Gastrocnemius medialis (tissue), 4 donors: ENCODE results near the gene WNT2. TPM values are rescaled to one million over a fixed set of nuclear protein-coding genes. Genes with fewer than 3 reads are reported as not detected.

Experiments
- ATAC-seq, 2 donors: fragments of 150-250 bp; one replicate each; pipeline ENCODE4 v1.9.1; 2016
- DNase-seq, 2 donors: peaks; one replicate each; pipeline ENCODE4 v3.0.0-alpha.2; 2019
- H3K27ac ChIP-seq, 4 donors: fragments of 200-600 bp; sonication (generic); 1 replicate in 1 of 4; 2 replicates in 3 of 4; pipeline ENCODE4 v1.5.1; 2016 to 2018; ENCODE audit warnings: mild to moderate bottlenecking in 2 of 4, moderate library complexity in 1 of 4
- H3K27me3 ChIP-seq, 3 donors: fragments of 200-600 bp; sonication (generic) in 2 of 3; 1 replicate in 1 of 3; 2 replicates in 2 of 3; pipeline versions ENCODE4 v1.5.1 to v1.6.0; 2016 to 2019; ENCODE audit warnings: mild to moderate bottlenecking in 1 of 3, moderate library complexity in 1 of 3
- H3K36me3 ChIP-seq, 2 donors: fragments of 200-600 bp; sonication (generic) in 1 of 2; one replicate each; pipeline ENCODE4 v1.5.1; 2017 to 2018
- H3K4me1 ChIP-seq, 2 donors: fragments of 200-600 bp; sonication (generic) in 1 of 2; one replicate each; pipeline ENCODE4 v1.5.1; 2016 to 2017; ENCODE audit warnings: mild to moderate bottlenecking in 2 of 2
- H3K4me3 ChIP-seq, 4 donors: fragments of 200-600 bp; sonication (generic) in 3 of 4; 1 replicate in 1 of 4; 2 replicates in 3 of 4; pipeline ENCODE4 v1.5.1; 2016 to 2019; ENCODE audit warnings: mild to moderate bottlenecking in 2 of 4
- H3K9me3 ChIP-seq, 3 donors: fragments of 200-600 bp; sonication (generic) in 2 of 3; 1 replicate in 1 of 3; 2 replicates in 2 of 3; pipeline ENCODE4 v1.5.1; 2016 to 2019
- POLR2A ChIP-seq, 2 donors: fragments of 450-650 bp; IDR thresholded peaks; one replicate each; pipeline ENCODE4 v1.6.1; 2017; ENCODE audit warnings: antibody characterized with exemption in 2 of 2, mild to moderate bottlenecking in 2 of 2, moderate library complexity in 2 of 2
- in situ Hi-C, 4 donors: fragments of 200-750 bp; cut with MboI; loops; one replicate each; pipeline versions ENCODE4 v1.15.0 to v1.8.0; 2017; ENCODE audit warnings: low sequenced_read_pairs in 4 of 4
- intact Hi-C: fragments of 100-400 bp; cut with DNase I; formaldehyde crosslinking; loops from one replicate; pipeline ENCODE4 v1.15.1; 2023; ENCODE audit warnings: low total_unique reads
- total RNA-seq, 4 donors: library from RNA; depleted of rRNA; stranded (reverse); fragments of >200 nt; gene quantifications; one replicate each; pipeline versions ENCODE4 v1.1.0 to v1.2.3, GENCODE V29; 2016
- TF ChIP-seq, protein P1 (sequence below), 5 experiments: fragments of 450-650 bp in 3 of 5; fragments of 200-600 bp in 2 of 5; sonication (generic) in 2 of 5; IDR thresholded peaks in 4 of 5; conservative IDR thresholded peaks in 1 of 5; 1 replicate in 4 of 5; 2 replicates in 1 of 5; pipeline ENCODE4 v1.5.1; 2016 to 2019; ENCODE audit warnings: antibody characterized with exemption in 5 of 5, mild to moderate bottlenecking in 3 of 5, moderate library complexity in 3 of 5

WNT2 gene
- total RNA-seq, 4 donors from 2014 or later = not detected

DNA sequence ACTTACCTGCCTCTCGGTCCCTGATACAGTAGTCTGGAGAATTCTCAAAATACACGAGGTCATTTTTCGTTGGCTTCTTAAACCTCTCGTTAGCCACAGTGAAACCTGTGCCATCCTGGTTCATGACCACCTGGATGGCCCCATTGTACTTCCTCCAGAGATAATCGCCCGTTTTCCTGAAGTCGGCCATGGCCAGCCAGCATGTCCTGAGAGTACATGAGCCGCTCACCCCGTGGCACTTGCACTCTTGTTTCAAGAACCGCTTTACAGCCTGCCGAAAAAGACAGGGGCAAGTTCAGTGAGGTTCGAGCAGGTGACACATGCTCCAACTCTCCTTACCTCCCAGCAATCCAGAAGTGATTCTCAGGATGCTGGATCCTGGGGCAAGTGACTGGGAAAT lies 25.3 kb downstream of the WNT2 start:
- Histone ChIP-seq H3K27me3 (no peaks in the 10 kb centered on the region), H3K9me3 (no peaks in the 10 kb centered on the region), H3K36me3 (no peaks in the 10 kb centered on the region), H3K4me3 (no peak overlapping the region), H3K27ac (no peak overlapping the region), H3K4me1 (no peaks in the 10 kb centered on the region)
- no peak for ATAC-seq
- DNase-seq = no peak
- in situ Hi-C loops (no loop called here), intact Hi-C loops (no loop called here)
- TF ChIP-seq POLR2A (IDR thresholded peaks at IDR 0.05) = no peak
- TF ChIP-seq, protein P1, sequence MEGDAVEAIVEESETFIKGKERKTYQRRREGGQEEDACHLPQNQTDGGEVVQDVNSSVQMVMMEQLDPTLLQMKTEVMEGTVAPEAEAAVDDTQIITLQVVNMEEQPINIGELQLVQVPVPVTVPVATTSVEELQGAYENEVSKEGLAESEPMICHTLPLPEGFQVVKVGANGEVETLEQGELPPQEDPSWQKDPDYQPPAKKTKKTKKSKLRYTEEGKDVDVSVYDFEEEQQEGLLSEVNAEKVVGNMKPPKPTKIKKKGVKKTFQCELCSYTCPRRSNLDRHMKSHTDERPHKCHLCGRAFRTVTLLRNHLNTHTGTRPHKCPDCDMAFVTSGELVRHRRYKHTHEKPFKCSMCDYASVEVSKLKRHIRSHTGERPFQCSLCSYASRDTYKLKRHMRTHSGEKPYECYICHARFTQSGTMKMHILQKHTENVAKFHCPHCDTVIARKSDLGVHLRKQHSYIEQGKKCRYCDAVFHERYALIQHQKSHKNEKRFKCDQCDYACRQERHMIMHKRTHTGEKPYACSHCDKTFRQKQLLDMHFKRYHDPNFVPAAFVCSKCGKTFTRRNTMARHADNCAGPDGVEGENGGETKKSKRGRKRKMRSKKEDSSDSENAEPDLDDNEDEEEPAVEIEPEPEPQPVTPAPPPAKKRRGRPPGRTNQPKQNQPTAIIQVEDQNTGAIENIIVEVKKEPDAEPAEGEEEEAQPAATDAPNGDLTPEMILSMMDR (IDR thresholded peaks at IDR 0.05 in 4 of 5, conservative IDR thresholded peaks at IDR 0.05 in 1 of 5) = no peak

DNA sequence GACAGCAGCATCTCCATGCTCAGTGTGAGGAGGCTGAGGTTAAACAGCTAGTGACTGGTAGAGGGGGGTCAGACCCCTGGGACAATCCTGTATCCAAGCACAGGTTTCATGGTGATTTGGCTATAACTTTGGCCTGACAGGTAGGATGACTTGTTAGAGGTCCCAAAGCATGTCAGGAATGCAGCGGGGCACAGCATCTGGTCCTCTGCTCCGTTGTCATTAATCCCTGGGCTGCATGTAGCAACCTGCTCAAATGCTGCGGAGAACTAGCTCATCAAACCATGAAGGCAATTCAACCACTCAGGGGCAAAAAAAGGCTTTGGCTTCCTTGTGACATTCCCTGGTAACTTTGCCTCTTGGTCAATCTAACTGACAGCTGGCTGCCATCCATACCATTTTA lies 26.8 kb downstream of the WNT2 start:
- no peak overlapping the region for H3K27ac ChIP-seq
- no peaks in the 10 kb centered on the region for H3K36me3 ChIP-seq
- in situ Hi-C loops = no loop called here
- DNase-seq (no peak), ATAC-seq (no peak)
- H3K9me3 ChIP-seq = no peaks in the 10 kb centered on the region
- TF ChIP-seq, protein P1 (IDR thresholded peaks at IDR 0.05 in 4 of 5, conservative IDR thresholded peaks at IDR 0.05 in 1 of 5) = no peak
- no peak for TF ChIP-seq POLR2A (IDR thresholded peaks at IDR 0.05)
- no peaks in the 10 kb centered on the region for H3K4me1 ChIP-seq
- H3K4me3 ChIP-seq = no peak overlapping the region
- intact Hi-C loops = no loop called here
- no peaks in the 10 kb centered on the region for H3K27me3 ChIP-seq

DNA sequence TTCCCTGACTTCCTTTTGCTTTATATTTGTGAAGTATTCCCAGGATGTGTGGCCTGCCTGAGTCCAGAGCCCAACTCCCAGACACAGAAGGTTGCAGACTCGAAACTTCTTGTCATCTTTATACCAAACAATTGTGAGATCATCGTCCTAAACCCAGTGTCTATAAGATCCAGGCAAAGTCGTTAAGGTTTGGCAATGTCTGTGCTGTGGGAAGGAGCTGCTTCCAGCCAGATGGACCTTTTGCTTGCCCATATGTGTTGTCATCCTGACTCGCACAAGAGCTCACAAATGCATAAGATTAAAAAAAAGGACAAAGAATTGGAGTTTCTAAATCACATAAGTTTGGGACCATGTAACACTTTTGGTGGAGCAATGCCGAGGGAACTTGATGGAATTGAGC lies 37.0 kb downstream of the WNT2 start:
- H3K4me3 ChIP-seq = no peak overlapping the region
- in situ Hi-C loops = no loop called here

DNA sequence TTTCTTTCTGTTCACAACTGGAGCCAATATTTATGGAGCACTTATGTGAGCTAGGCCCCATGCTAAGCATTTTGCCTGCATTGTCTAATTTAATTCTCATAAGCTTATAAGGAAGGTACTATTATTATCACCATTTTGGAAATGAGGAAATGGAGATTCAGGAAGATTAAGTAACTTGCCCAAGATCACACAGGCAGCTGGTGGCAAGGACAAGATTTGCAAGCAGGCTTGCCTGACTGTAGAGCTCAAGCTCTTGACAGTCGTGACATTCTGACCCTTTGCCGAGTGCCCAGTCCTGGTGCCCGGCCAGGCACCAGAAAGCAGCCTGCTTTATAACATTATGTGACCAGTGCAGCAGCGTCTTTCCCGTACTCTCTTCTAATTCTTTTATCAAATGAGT lies 38.2 kb downstream of the WNT2 start:
- Histone ChIP-seq H3K9me3 (no peaks in the 10 kb centered on the region), H3K36me3 (no peaks in the 10 kb centered on the region), H3K4me3 (no peak overlapping the region), H3K27ac (no peak overlapping the region), H3K27me3 (no peaks in the 10 kb centered on the region), H3K4me1 (no peaks in the 10 kb centered on the region)
- intact Hi-C loops = no loop called here
- no peak for DNase-seq
- TF ChIP-seq, protein P1 (IDR thresholded peaks at IDR 0.05 in 4 of 5, conservative IDR thresholded peaks at IDR 0.05 in 1 of 5) = no peak
- TF ChIP-seq POLR2A (IDR thresholded peaks at IDR 0.05) = no peak
- ATAC-seq = no peak
- in situ Hi-C loops = no loop called here

More for the DNA sequence above, 37.0 kb downstream of the WNT2 start:
- Histone ChIP-seq H3K36me3 (no peaks in the 10 kb centered on the region), H3K9me3 (no peaks in the 10 kb centered on the region), H3K27ac (no peak overlapping the region), H3K4me1 (no peaks in the 10 kb centered on the region), H3K27me3 (no peaks in the 10 kb centered on the region)
- intact Hi-C loops = no loop called here
- TF ChIP-seq, protein P1 (IDR thresholded peaks at IDR 0.05 in 4 of 5, conservative IDR thresholded peaks at IDR 0.05 in 1 of 5) = no peak
- no peak for TF ChIP-seq POLR2A (IDR thresholded peaks at IDR 0.05)
- DNase-seq = no peak
- no peak for ATAC-seq

DNA sequence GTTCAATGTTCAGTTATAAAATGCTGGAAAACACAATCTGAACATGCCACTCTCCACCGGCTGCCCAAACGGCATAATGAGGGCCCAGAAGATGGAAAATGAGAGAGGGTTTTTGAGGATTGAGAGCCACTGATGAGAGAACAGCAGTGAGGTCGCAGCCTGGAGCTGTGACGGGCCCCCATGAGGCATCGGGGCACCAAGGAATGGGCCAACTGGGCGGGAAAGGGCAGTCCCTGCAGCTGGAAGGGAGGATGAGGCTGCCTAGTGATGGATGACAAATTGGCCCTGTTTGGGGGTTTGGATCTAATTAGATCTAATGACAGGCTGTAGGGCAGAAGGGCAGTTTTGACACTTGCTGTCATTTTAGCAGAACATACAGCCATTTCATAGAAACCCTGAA lies 39.1 kb downstream of the WNT2 start:
- Histone ChIP-seq H3K4me1 (no peaks in the 10 kb centered on the region), H3K9me3 (no peaks in the 10 kb centered on the region), H3K36me3 (no peaks in the 10 kb centered on the region), H3K4me3 (no peak overlapping the region), H3K27ac (no peak overlapping the region), H3K27me3 (no peaks in the 10 kb centered on the region)
- in situ Hi-C loops = no loop called here
- no peak for TF ChIP-seq POLR2A (IDR thresholded peaks at IDR 0.05)
- TF ChIP-seq, protein P1 (IDR thresholded peaks at IDR 0.05 in 4 of 5, conservative IDR thresholded peaks at IDR 0.05 in 1 of 5) = no peak
- no peak for DNase-seq
- no peak for ATAC-seq
- intact Hi-C loops = no loop called here
